ENCODE results near the gene RBFOX2.
A peak's percentile ranks its signal among the peaks of the same experiment; 100 is the strongest.

- TF ChIP-seq CTCF (IDR thresholded peaks at IDR 0.05) (no peak), POLR2AphosphoS5 (IDR thresholded peaks at IDR 0.05; ENCODE audit: insufficient read depth in 1 of 2, low read depth in 1 of 2) (peak; percentile 17 to 79)
Observed at GRCh38 chr22:35894937-35895708, 133.5 kb downstream of the RBFOX2 start.
